Fibroblast of skin of left quadriceps (primary cell): ENCODE data around the gene SLC26A4.
A peak's percentile ranks its signal among the peaks of the same experiment; 100 is the strongest.

Source experiments
- DNase-seq, 2 experiments: peaks; one replicate each; pipeline ENCODE4 v3.0.0-alpha.2; 2013; ENCODE audit warnings: low read depth in 2 of 2

SLC26A4 gene

DNA sequence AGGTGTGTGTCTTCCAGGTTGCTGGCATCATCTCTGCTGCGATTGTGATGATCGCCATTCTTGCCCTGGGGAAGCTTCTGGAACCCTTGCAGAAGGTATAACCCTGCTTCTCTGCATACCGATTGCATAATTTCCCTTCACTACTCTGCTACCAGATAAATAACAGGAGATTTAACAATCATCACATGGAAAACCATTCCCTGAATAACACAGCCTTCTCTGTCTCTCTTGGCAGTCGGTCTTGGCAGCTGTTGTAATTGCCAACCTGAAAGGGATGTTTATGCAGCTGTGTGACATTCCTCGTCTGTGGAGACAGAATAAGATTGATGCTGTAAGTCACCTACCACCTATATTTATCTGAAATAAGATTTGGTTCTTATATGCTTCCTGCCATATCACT, 33.8 kb downstream of the SLC26A4 start:
- DNase-seq, result peak in 1 of 2 experiments; percentile 37

DNA sequence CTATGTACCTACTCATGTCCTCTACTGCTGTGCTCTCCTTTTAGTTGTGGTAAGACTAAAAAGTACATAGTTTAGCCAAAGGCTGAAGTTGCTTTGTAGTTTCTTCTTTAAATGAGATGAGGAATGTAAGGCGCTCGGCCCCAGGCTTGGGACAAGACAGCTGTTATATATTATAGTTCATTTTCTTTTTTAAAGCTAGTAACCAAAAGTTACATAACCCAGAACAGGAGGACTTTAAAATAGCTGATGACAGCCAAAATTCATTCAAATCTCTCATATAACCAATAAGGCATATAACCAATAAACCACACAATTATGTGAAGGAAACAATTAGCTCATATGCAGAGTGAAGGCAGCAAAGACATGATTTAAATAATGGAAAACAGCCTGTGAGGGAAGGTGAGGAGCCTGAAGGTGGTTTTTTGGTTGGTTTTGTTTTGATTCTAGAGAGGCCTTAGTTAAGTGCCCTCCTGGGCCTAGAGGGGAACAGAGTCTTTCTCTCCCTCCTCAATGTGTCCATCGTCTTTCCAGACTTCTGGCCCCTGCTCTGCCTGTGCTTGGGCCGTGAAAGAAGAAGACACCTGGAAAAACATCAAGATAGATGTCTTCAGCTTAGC, 35.8 kb downstream of the SLC26A4 start:
- DNase-seq, result peak; percentile 39 to 55

DNA sequence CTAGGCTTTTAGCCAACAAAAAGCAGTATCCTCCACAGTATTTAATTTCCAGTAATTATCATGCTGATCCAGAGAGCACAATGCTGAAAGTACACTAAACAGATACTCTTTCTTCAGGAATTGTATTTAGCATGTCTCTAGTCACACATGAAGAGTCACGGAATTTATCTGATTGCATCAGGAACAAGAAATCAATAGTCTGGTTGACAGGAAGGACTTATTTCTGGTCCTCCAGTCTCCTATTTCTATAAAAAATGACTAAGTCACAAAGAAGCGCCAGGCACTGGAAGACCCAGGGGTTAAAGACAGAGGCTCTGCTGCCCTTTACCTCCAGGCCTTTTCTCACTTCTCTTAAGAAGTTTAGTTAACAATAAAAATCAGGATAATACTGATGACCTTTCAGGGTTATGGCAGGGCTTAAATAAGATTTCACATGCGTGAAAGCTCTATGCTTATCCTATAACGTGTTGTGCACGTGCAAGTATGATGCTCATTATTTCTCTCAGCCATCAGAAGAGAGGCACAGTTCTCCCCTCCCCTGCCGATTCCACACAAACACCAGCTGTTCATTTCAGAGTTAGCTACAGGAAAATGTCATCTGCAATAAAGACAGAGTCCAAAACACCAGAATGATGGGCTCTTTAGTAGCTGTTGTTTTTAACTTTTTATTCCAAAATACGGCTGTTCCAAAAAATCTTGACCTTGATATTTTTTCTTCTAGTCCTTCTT, 36.9 kb downstream of the SLC26A4 start:
- DNase-seq, result no peak

DNA sequence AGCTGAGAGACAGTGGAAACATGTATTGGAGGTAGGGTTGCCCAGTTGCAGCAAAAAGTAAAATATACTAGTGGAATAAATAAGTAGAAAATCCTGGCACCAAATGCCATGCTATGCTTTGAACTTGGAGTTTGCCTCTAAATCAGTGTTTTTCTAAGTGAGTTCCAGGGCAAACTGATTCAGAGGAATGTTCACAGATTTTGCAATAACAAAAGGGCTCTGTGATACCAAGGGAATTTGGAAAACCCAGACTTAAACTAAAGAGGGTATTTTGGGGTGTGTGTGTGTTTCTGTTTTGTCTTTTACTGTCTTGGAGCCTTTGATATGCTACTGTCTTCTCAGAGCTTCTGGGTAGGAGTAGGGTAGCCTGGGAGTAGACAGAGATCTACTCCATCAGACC, 39.9 kb downstream of the SLC26A4 start:
- no peak for DNase-seq

DNA sequence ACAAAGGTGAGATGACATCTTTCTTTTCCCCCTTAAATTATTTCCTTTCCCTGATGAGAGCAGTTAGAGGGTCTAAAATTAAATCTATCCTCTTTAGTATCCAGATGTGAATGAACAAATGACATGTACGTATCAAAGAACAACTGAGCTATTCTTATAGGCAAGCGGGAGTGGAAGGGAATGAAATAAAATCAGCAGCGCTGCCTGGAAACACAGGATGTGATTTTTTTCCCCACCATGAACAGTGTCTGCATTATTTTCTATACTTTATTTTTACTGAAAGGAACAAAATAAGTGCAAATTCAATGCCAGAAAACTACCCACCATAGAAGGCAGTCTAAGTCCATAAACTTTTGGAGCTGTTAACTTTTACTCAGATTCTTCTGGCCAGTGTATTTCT, 40.6 kb downstream of the SLC26A4 start:
- no peak for DNase-seq

DNA sequence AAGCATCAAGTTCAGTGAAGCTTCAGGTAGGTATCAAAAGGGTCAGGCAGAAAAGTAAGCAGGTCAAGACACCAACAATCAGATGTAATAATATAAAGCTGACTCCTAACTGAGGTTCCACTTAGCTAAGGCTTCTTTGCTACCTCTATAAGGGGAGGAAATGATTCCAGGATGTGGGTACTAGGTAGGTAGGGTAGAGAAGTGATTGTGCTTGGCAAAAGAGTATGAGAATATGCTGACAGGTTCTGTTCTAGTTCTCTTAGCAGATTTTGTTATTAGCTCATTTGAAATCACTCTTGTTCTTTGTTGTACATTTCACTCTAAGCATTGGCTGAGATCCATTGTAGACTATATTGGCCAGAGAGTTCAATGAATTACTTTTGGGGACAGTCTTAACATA, 42.6 kb downstream of the SLC26A4 start:
- no peak for DNase-seq

DNA sequence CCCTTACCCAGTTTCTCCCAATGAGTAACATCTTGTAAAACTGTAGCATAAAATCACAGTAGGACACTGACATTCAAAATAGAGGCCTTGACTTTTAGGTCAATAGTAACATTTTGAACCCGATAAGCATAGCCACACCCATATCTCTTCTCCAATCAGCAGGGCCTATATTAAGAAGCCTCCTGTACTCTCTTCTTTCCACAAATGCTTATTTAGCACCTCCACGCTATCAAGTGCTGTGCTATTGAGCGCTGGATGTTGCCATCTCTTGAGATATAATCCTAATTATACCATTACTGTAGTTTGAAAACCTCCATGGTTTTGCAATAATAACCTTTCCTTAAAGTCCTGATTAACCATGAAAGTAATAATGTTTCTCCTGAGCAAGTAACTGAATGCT, 43.2 kb downstream of the SLC26A4 start:
- DNase-seq, result no peak

DNA sequence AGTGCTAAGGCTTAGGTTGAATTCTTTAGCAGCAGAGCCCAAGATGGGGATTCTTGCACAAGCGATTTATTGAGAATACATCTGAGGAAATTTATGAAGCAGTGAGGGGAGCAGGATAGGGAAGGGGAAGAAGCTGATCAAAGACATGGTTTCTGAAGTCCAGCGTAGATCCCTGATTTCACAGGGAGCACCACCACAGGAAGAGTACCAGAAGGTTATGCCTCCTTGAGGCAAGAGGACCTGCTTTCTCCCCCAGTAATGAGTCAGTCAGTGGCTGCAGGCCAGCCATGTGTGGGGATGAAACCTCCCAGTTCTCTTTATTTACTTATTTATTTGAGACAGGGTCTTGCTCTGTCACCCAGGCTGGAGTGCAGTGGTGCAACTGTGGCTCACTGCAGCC, 48.3 kb downstream of the SLC26A4 start:
- no peak for DNase-seq

DNA sequence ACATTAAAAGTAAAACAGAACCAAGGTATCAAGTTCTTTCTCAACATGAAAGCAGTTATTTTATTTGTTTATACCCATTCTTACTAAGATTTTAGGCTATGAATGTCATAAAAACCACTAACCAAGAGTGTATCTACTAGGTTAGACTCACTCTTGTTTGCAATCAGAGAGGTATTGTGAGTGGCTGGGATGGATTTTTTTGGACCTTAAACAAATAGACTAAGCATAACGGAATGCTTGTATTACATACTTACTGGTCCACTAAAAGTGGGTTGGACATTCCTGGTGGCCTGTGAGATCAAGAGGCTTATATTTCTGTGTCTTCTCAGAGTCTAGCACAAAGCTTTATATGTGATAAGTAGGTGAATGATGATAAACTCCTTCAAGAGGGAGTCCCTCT, 50.7 kb downstream of the SLC26A4 start:
- no peak for DNase-seq

DNA sequence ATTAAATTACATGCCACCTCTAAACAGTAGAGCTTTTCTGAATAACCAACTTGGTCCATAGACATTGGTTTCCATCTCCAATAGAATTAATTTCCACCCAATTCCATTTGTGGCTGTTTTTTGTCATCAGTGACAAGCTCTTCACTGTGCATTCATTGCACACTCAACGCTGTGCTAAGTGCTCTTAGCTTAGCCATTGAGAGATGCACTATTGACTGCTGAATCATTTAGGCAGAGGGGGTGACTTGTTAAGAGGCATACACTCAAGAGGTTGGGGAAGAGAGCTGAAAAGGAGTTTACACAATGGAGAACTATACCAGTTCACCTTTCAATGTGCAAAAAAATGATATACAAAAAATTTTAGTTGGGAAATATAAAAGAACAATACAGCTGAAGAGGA, 51.4 kb downstream of the SLC26A4 start:
- DNase-seq, result no peak

DNA sequence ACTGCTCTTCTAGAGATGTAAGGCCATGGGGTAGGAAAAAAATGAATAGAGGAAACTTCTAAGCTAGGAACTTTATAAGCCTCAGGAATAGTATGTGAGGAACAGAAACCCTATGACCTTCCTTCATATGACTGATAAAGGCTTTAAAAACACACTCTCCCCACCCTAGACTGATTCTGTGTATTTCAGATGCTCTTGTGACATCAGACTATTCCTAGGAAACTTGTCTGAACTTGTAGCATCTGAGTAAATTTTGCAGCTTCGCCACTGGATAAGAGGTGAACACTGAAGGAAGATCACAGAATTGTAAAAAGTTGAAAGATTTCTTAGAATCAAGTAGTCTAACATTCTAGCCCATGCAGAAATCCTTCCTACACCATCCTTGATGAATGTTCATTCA, 52.3 kb downstream of the SLC26A4 start:
- no peak for DNase-seq

DNA sequence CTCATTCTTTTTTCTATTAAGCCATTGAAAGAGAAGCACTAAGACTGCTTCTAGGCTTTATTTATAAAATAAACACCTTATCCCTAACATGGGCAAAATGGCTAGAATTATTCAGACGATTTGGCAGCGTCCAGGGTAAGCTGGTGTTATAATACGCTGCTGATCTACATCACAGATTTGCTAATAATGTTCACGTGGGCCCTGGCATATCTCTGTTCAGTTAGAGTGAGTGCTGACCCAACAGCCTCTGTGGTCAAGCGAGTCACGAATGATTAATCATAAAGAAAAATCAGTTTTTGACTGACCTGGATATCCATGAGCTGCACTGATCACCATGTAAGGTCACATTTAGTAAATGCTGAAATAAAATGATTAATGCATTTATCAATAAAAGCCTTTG, 54.9 kb downstream of the SLC26A4 start:
- DNase-seq, result no peak

DNA sequence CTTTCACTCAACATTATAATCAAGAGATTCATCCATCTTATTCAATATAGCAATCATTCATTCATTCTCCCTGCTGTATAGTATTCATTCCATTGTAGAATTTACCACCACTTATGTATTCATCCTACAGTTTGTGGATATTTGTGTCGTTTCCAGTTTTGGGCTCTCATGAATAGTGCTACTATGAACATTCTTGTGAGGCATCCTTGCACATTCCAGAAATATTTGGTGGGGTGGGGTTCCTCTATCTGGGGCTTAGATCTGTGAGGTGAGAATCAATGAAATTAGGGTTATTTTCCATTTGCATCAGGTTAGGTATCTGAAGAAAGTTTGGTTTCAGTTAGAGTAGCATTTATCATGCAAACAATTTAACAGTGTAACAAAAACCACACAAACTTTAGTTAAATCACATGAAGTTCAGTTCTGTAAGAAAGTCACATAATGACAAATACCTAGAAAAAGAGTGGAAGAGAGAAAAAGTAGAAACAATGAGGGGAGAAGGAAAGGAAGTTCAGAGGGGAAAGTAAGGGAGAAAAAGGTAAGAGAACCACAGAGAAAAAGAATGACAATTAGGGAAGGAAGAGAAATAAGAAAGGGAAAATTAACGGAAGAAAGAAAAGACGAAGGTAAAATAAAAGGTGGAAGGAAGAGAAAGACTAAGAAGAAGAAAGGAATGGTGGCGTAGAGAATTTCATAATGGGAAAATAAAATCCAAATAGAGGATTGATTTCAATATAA, 58.0 kb downstream of the SLC26A4 start:
- DNase-seq, result no peak

DNA sequence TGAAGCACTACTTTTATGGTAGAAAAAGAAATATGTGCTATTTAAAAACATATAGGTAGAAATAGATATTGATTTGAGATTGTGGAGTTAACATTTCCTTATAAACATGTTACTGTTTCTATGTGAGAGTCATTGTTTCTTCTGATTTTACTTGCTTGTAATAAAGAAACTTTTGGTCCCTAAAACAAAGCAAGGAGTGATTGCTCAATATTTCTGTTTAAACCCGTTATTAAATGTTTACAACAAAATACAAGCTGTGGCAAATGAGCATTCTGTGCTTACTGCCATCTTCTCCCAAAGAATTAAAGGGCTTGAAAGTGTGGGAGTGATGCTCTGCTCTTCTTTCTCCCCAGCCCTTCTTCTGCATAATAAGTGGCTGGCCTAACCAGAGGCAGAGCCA, 60.7 kb downstream of the SLC26A4 start:
- DNase-seq, result no peak

DNA sequence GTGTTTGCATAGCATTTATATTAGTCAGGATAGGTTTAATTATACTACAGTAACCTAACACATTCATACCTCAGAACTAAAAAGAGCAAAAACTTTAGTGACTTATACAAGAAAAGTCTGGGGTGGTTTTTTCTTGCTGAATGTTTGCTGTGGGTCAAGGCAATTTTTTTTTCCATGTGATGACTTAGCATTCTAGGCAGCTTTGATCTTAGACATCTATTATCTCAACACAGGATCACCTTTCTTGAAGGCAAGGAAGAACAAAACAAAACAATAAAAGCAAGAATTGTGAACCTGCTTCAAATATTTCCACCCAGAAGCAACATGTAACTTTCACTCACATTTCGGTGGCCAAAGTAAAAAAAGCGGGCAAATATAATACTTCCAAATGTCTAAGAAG, 62.6 kb downstream of the SLC26A4 start:
- no peak for DNase-seq

DNA sequence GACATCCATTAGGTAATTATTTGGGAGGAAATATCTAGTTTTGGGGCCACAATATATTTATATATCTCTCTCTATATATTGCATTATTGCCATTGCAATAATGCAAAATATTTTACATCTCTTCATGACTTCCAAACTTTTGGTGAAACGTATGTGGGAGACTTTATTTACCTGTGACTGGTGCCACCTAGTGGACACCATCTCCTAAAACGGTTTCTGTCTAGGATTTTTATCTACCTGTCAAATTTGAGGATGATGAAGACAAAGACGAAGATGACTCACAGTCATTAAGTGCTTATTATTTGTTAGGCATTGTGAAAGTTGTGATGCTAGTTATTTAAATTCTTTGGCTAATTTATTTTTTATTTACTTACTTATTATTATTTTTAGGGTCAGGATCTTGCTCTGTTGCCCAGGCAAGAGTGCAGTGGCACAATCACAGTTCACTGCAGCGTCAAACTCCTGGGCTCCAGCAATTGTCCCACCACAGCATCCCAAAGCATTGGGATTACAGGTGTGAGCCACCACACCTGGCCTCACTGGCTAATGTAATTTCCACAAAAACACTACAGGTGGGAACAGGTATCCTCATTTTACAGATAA, 64.6 kb downstream of the SLC26A4 start:
- DNase-seq, result peak; percentile 37

DNA sequence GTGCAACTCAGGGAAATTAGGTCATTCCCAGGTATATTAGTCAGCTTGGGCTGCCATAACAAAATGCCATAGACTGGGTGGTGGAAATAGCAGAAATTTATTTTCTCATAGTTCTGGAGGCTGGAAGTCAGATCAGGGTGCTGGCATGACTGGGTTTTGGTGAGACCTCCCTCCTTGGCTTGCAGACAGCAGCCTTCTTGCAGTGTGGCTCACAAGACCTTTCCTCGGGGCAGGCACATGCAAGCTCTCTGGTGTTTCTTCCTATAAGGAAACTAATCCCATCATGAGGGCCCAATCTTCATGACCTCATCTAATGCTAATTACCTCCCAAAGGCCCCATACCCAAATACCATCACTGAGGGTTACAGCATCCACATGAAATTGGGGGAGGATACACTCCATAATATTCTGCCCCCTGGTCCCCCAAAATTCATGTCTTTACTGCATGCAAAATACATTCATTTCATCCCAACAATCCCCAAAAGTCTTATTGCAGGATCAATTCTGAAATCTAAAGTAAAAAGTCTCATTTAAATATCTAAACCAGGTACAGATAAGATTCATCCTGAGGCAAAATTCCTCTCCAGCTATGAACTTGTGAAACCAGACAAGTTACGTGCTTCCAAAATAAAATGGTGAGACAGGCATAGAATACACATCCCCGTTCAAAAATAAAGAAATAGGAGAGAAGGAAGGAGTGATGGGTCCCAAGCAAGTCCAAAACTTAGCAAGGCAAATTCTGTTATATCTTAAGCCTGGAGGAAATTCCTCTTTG, 65.9 kb downstream of the SLC26A4 start:
- no peak for DNase-seq

DNA sequence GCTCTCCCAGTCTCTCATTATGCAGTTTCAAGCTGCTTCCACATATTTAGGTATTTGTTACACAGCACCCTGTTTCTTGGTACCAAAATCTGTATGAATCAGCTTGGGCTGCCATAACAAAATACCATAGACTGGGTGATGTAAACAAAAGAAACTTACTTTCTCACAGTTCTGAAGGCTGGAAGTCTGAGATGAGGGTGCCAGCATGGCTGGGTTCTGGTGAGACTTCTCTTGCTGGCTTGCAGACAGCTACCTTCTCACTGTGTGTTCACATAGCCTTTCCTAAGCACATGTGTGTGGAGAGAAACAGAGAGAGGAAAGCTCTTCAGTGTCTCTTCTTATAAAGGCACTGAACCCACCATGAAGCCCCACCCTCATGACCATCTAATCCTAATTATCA, 67.6 kb downstream of the SLC26A4 start:
- no peak for DNase-seq

DNA sequence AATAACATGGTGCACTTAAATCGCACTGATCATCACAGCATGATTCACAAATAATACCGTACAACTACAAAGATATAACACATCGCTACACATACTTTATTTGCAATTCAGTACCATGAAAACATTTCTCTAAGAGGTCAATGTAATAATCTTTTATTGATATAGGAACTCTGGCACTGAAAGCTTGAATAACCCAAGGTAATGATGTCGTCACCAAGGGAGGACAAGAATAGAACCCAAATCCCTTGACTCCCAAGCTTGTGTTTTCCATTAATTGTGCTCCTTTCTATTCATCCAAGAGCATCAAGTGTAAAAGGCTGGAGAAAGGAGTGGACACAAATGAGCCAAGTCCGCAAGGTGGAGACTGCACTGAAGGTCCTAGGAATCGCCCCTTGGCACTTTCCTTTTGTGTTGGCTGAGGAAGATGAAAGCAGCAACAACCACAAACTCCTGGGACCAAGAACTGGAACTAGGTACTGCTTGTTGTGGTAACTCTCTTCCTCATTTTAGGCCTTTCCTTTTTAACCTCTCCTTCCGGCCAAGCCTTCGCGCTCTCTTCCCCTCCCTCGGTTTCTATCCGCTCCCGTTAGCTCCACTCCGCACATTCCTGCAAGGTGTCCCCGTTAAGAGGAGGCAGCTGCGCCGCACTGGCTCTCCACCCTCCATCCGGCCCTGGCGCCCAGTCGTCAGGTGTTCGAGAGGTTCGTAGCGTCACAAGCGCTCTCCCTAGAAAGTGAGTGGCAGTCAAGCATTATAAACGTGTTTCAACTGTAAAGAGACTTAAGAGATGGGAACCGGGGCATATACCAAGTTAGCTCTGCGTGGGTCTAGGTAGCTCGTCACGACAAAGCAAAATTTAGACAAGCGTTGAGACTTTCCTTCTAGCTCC, 82.3 kb downstream of the SLC26A4 start:
- DNase-seq, result no peak

DNA sequence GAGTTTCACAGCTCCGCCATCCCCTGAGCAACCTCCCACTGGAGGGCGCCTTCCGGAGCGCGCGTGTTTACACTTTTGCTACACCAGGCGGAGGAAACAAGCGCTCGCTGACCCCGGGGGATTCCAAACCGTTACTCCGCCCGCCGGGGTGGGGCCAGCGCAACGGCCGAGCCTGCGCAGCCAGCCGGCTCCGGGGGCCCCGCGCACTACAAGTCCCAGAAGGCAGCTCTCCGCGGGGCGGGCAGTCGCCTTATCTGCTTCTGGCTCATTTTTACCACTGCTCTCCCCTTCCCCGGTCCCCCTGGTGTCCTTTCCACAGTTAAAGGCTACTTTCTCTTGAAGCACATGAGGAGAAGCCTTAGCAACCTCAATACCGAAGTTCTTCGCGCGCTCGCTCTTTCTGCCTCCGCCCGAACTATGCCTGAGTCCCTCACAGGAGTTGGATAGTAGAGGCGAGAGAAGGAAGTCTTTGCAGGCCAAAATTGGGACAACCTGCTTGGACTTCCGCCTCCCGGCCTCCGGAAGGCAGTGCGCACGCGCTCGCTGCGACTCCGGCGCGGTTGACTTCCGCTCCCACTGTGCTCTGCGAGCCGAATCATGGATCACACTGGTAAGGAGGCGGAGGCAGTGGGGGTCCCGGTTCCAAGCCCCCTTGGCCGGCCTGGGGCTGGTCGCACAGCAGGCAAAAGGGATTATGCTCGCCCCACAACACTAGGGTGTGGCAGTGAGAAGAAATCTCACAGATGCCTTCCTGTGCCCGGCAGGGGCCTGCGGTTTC, 83.1 kb downstream of the SLC26A4 start, which contains the start of gene CBLL1:
Gene CBLL1, plus strand, starts transcription at position 576 of the 778 bp plus-strand sequence. Its CDS starts 22 bp downstream, at position 598.
- DNase-seq, result peak; percentile 90 to 92
